Measurements from ENCODE around the gene PNPLA2. TPM values are rescaled to one million over a fixed set of nuclear protein-coding genes. Genes with fewer than 3 reads are reported as not detected.

PNPLA2 gene
- total and polyA plus RNA-seq, 10 of the 15 experiments (the other 5 are each of a cell fraction or from before 2014, with no cell fraction given): 0.19 to 34.0 (median 8.1) TPM

DNA sequence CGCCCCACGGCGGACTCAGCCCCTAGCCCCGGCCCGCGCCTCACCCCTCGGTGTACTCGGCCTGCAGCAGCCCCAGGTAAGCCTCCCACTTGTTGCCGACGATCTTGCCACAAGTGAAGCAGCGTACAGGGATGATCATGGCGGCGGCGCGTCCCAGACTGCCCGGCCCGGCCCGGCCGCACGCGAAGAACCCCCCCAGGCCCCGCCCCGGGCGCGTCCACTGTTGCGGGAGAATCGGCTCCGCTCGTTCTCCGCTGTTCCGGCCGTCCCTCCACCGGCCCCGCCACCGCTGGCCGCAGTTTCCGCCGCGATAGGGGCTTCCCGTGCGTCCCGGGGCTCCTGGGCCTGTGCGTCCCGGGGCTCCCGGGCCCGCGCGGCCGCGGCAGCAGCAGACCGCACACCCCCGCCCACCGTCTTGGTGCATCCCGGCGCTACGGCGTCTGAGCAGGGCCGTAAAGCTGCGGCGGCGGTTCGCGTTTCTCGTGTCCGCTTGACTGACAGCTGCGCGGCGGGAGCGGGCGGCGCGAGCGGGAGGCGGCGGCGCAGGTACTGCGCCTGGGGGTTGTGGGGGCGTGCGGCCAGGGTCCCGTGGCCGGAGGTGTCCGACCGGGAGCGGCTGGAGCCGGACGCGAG is 23.8 kb downstream of the PNPLA2 start, which contains the start of the genes POLR2L and TSPAN4:
TSS of gene POLR2L (minus strand) at position 160 of the 633 bp plus-strand sequence. CDS start at position 139, 21 bp downstream.
TSS of gene TSPAN4 (plus strand) at position 483 of the 633 bp plus-strand sequence. CDS start 7,453 bp downstream, outside the sequence.
- Histone ChIP-seq H2AFZ (ENCODE audit: control insufficient read depth, low read depth, low read length) (peak within 1 kb of the TSS; percentile 98), H3K4me3 (peak within 1 kb of the TSS; percentile 96), H4K20me1 (ENCODE audit: control insufficient read depth, insufficient read depth) (no peaks in the 10 kb centered on the region; the same call in 1 of the 2 replicates), H3K79me2 (ENCODE audit: control insufficient read depth, insufficient read depth, low read length) (peaks cover 20% of the 10 kb centered on the region), H3K9me3 (replicated peaks; ENCODE audit: control insufficient read depth, insufficient read depth, low read length) (no peaks in the 10 kb centered on the region), H3K9ac (ENCODE audit: control insufficient read depth, insufficient read depth, low read length) (peak within 1 kb of the TSS; percentile 91), H3K27ac (ENCODE audit: control insufficient read depth, insufficient read depth) (peak within 1 kb of the TSS; percentile 90), H3K27me3 (replicated peaks in 1 of 2; ENCODE audit: control insufficient read depth in 2 of 2, insufficient read depth in 2 of 2, low read length in 1 of 2) (no peaks in the 10 kb centered on the region), H3K4me2 (ENCODE audit: control insufficient read depth, insufficient read depth) (peak within 1 kb of the TSS; percentile 95), H3K36me3 (ENCODE audit: control insufficient read depth in 2 of 2, insufficient read depth in 2 of 2, low read length in 1 of 2) (peaks cover 0 to 21% of the 10 kb centered on the region in 2 experiments; a peak in 2 of 4 replicates), H3K4me1 (ENCODE audit: control insufficient read depth, insufficient read depth, low read length) (peaks cover 15% of the 10 kb centered on the region)
- no peak for DNase-seq (ENCODE audit: low read depth, low spot score)
- BruUV-seq (replicated peaks): no TSS peak
- ChIA-PET RAD21 (ENCODE audit: unreplicated experiment) (interaction anchor here (1.1 to 1.7 kb wide), 3 partner anchors 8 to 33 kb away, joined by 3 to 9 read pairs (median 8); partner anchors contain the start of genes CD151 and RPLP2), CTCF (interaction anchor here (0.9 to 1.4 kb wide), 2 partner anchors 23 to 45 kb away, joined by 4 read pairs; partner anchors contain the start of gene PNPLA2), POLR2A (interaction anchor here (0.9 to 4.0 kb wide), 7 partner anchors 7 to 149 kb away, joined by 3 to 21 read pairs (median 5); partner anchors contain the start of gene RPLP2), SMC1A (ENCODE audit: uncharacterized antibody, unreplicated experiment) (interaction anchor here (1.4 kb wide), 2 partner anchors 22 to 86 kb away, joined by 4 to 5 read pairs; no protein-coding TSS in a partner anchor)
- FAIRE-seq: peak; percentile 68
- in situ Hi-C loops (cut with MboI) (loop anchor here (10.0 kb wide), 2 partner anchors 212 to 1012 kb away; partner anchors contain the start of gene LSP1), intact Hi-C loops (cut with micrococcal nuclease; ENCODE audit: unreplicated experiment) (loop anchor here (5.0 kb wide), 1 partner anchor 70 kb away; the partner anchor contains the start of gene CHID1)
- peak; percentile 76 for ATAC-seq
- 1% methylated on average over 73 of the region's 87 CpGs for WGBS (ENCODE audit: insufficient coverage, insufficient replicate concordance, low lambda C conversion rate, missing lambda C conversion rate)
- TF ChIP-seq NR2C2 (IDR thresholded peaks at IDR 0.05; ENCODE audit: borderline replicate concordance, control insufficient read depth, insufficient read length, low read depth) (no peak), RUNX3 (IDR thresholded peaks at IDR 0.05; ENCODE audit: low read length) (peak; percentile 88), CHD4 (IDR thresholded peaks at IDR 0.05) (no peak), SUZ12 (IDR thresholded peaks at IDR 0.05; ENCODE audit: unreplicated experiment) (no peak), CBFB (IDR thresholded peaks at IDR 0.05; ENCODE audit: low read depth) (peak; percentile 37; the same call in 1 of the 2 replicates), SMC3 (IDR thresholded peaks at IDR 0.05; ENCODE audit: borderline replicate concordance, low read length) (no peak), ATF7 (IDR thresholded peaks at IDR 0.05; ENCODE audit: low read depth) (peak; percentile 96), BRCA1 (IDR thresholded peaks at IDR 0.05; ENCODE audit: low read depth, low read length) (no peak), IRF4 (IDR thresholded peaks at IDR 0.05; ENCODE audit: low read depth, low read length) (no peak), KAT2A (conservative IDR thresholded peaks at IDR 0.05; ENCODE audit: control insufficient read depth, low read depth, low read length) (no peak), BHLHE40 (IDR thresholded peaks at IDR 0.05; ENCODE audit: borderline replicate concordance in 1 of 2, low read depth in 2 of 2, low read length in 1 of 2) (peak; percentile 96 to 100)
- TF ChIP-seq, protein P1, sequence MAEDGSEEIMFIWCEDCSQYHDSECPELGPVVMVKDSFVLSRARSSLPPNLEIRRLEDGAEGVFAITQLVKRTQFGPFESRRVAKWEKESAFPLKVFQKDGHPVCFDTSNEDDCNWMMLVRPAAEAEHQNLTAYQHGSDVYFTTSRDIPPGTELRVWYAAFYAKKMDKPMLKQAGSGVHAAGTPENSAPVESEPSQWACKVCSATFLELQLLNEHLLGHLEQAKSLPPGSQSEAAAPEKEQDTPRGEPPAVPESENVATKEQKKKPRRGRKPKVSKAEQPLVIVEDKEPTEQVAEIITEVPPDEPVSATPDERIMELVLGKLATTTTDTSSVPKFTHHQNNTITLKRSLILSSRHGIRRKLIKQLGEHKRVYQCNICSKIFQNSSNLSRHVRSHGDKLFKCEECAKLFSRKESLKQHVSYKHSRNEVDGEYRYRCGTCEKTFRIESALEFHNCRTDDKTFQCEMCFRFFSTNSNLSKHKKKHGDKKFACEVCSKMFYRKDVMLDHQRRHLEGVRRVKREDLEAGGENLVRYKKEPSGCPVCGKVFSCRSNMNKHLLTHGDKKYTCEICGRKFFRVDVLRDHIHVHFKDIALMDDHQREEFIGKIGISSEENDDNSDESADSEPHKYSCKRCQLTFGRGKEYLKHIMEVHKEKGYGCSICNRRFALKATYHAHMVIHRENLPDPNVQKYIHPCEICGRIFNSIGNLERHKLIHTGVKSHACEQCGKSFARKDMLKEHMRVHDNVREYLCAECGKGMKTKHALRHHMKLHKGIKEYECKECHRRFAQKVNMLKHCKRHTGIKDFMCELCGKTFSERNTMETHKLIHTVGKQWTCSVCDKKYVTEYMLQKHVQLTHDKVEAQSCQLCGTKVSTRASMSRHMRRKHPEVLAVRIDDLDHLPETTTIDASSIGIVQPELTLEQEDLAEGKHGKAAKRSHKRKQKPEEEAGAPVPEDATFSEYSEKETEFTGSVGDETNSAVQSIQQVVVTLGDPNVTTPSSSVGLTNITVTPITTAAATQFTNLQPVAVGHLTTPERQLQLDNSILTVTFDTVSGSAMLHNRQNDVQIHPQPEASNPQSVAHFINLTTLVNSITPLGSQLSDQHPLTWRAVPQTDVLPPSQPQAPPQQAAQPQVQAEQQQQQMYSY (CRISPR knock-in tag; IDR thresholded peaks at IDR 0.05): no peak
- TF ChIP-seq, protein P2, sequence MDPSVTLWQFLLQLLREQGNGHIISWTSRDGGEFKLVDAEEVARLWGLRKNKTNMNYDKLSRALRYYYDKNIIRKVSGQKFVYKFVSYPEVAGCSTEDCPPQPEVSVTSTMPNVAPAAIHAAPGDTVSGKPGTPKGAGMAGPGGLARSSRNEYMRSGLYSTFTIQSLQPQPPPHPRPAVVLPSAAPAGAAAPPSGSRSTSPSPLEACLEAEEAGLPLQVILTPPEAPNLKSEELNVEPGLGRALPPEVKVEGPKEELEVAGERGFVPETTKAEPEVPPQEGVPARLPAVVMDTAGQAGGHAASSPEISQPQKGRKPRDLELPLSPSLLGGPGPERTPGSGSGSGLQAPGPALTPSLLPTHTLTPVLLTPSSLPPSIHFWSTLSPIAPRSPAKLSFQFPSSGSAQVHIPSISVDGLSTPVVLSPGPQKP (IDR thresholded peaks at IDR 0.05; ENCODE audit: low read depth, low read length): no peak; the same call in 1 of the 2 replicates
- TF ChIP-seq, protein P3, sequence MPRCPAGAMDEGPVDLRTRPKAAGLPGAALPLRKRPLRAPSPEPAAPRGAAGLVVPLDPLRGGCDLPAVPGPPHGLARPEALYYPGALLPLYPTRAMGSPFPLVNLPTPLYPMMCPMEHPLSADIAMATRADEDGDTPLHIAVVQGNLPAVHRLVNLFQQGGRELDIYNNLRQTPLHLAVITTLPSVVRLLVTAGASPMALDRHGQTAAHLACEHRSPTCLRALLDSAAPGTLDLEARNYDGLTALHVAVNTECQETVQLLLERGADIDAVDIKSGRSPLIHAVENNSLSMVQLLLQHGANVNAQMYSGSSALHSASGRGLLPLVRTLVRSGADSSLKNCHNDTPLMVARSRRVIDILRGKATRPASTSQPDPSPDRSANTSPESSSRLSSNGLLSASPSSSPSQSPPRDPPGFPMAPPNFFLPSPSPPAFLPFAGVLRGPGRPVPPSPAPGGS (IDR thresholded peaks at IDR 0.05; ENCODE audit: borderline replicate concordance, insufficient read depth, low read depth, low read length, poor library complexity, severe bottlenecking): no peak

Measured in GM12878 (cell line).